HG03139 (cell line): ENCODE data around the gene RANBP1.

Experiments used
- ATAC-seq: cut with Tn5 transposase; IDR thresholded peaks from one replicate; pipeline ENCODE4 v1.9.1; 2021; ENCODE audit not compliant: unreplicated experiment

RANBP1 gene

GRCh38 chr22:20107951-20108756, 7.8 kb upstream of the RANBP1 start:
- no peak for ATAC-seq

- no peak for ATAC-seq
These were observed 7.1 kb upstream of the RANBP1 start for GRCh38 chr22:20108757-20109230.

- no peak for ATAC-seq
These were observed 6.2 kb upstream of the RANBP1 start for GRCh38 chr22:20109411-20110358.

- ATAC-seq = no peak
These were observed 5.4 kb upstream of the RANBP1 start for GRCh38 chr22:20110359-20110985.

GRCh38 chr22:20111045-20111688, 4.7 kb upstream of the RANBP1 start:
- ATAC-seq = no peak

GRCh38 chr22:20111689-20112622, 3.9 kb upstream of the RANBP1 start:
- ATAC-seq = no peak

- ATAC-seq = no peak
These were observed 3.0 kb upstream of the RANBP1 start for GRCh38 chr22:20112623-20113511.

GRCh38 chr22:20113551-20114310, 2.2 kb upstream of the RANBP1 start:
- ATAC-seq = no peak

GRCh38 chr22:20114506-20115475, 1.1 kb upstream of the RANBP1 start:
- ATAC-seq = no peak

- ATAC-seq = no peak
These were observed 559 bp downstream of the RANBP1 start for GRCh38 chr22:20116376-20116950.

GRCh38 chr22:20116951-20117632, 1.2 kb downstream of the RANBP1 start, which contains the start of gene TRMT2A:
TSS of gene TRMT2A (minus strand) at chr22:20117226. CDS start at chr22:20116906, 320 bp downstream.
- peak; percentile 65 for ATAC-seq

GRCh38 chr22:20117633-20118299, 1.9 kb downstream of the RANBP1 start:
- ATAC-seq = peak; percentile 23

- no peak for ATAC-seq
These were observed 2.6 kb downstream of the RANBP1 start for GRCh38 chr22:20118300-20119020.

- no peak for ATAC-seq
These were observed 6.0 kb downstream of the RANBP1 start for GRCh38 chr22:20121856-20122415.
